Activated effector memory CD4-positive, alpha-beta T cell treated with anti-CD3 and anti-CD28 coated beads, Interleukin-2, amount 50 U/mL, for 16 hours (primary cell): Measurements from ENCODE around the gene FTCDNL1.

Experiments
- DNase-seq: peaks from one replicate; pipeline ENCODE4 v3.0.0-alpha.2; 2020

Gene FTCDNL1

GRCh38 chr2:199841409-199841808 lies 9.6 kb downstream of the FTCDNL1 start:
- no peak for DNase-seq

GRCh38 chr2:199838399-199838798 lies 12.6 kb downstream of the FTCDNL1 start:
- DNase-seq = no peak

GRCh38 chr2:199836943-199837342 lies 14.0 kb downstream of the FTCDNL1 start:
- no peak for DNase-seq

- no peak for DNase-seq
Measured at GRCh38 chr2:199833525-199833924, 17.5 kb downstream of the FTCDNL1 start.

- no peak for DNase-seq
Measured at GRCh38 chr2:199830531-199830930, 20.5 kb downstream of the FTCDNL1 start.

GRCh38 chr2:199829628-199830027 lies 21.4 kb downstream of the FTCDNL1 start:
- DNase-seq = no peak

- DNase-seq = no peak
Measured at GRCh38 chr2:199819746-199820145, 31.2 kb downstream of the FTCDNL1 start.

GRCh38 chr2:199818754-199819153 lies 32.2 kb downstream of the FTCDNL1 start:
- DNase-seq = no peak

GRCh38 chr2:199818026-199818425 lies 33.0 kb downstream of the FTCDNL1 start:
- no peak for DNase-seq

GRCh38 chr2:199814817-199815211 lies 36.2 kb downstream of the FTCDNL1 start:
- DNase-seq = no peak

GRCh38 chr2:199814101-199814816 lies 36.7 kb downstream of the FTCDNL1 start:
- DNase-seq = no peak

- DNase-seq = no peak
Measured at GRCh38 chr2:199812493-199812892, 38.5 kb downstream of the FTCDNL1 start.

- DNase-seq = no peak
Measured at GRCh38 chr2:199811346-199811745, 39.6 kb downstream of the FTCDNL1 start.

- DNase-seq = no peak
Measured at GRCh38 chr2:199810422-199811171, 40.4 kb downstream of the FTCDNL1 start.

GRCh38 chr2:199807966-199808365 lies 43.0 kb downstream of the FTCDNL1 start:
- DNase-seq = no peak

GRCh38 chr2:199806179-199806578 lies 44.8 kb downstream of the FTCDNL1 start:
- DNase-seq = no peak

- no peak for DNase-seq
Measured at GRCh38 chr2:199804831-199805230, 46.2 kb downstream of the FTCDNL1 start.

- DNase-seq = no peak
Measured at GRCh38 chr2:199798831-199799580, 52.0 kb downstream of the FTCDNL1 start.

GRCh38 chr2:199797431-199798403 lies 53.3 kb downstream of the FTCDNL1 start:
- no peak for DNase-seq

- no peak for DNase-seq
Measured at GRCh38 chr2:199792381-199792780, 58.6 kb downstream of the FTCDNL1 start.

GRCh38 chr2:199791326-199791725 lies 59.7 kb downstream of the FTCDNL1 start:
- no peak for DNase-seq

- no peak for DNase-seq
Measured at GRCh38 chr2:199784512-199784911, 66.5 kb downstream of the FTCDNL1 start.
